ENCODE results near the gene LEKR1.

- TF ChIP-seq CTCF (conservative IDR thresholded peaks at IDR 0.05; ENCODE audit: low read length) (no peak), EZH2phosphoT487 (IDR thresholded peaks at IDR 0.05; ENCODE audit: borderline replicate concordance, low read depth, low read length) (no peak)
These were observed 266.1 kb downstream of the LEKR1 start for GRCh38 chr3:157092230-157092629.

Measured in OCI-LY7 (cell line).